IMR-90 (cell line): ENCODE results near the gene FEM1A. TPM values are rescaled to one million over a fixed set of nuclear protein-coding genes. Genes with fewer than 3 reads are reported as not detected.

Experiments
- ATAC-seq: fragments of 200-7000 bp; cut with Tn5 transposase; 2 replicates; pipeline ENCODE4 v1.9.1; 2020; ENCODE audit warnings: low read depth, mild to moderate bottlenecking, moderate library complexity
- BruUV-seq: library from RNA; stranded (reverse); fragments of 400-500 nt; replicated peaks from 2 replicates; lab custom pipeline; 2021; lab: Mats Ljungman, UMichigan
- CTCF ChIA-PET: fragments of 300-600 bp; formaldehyde crosslinking; extraction: SDS; loops from one replicate; lab custom pipeline; 2021; ENCODE audit warnings: antibody characterized with exemption; lab: Yijun Ruan, JAX
- POLR2A ChIA-PET: fragments of 300-600 bp; sonication (Branson Sonifier 250); formaldehyde crosslinking; loops from one replicate; lab custom pipeline; 2022; ENCODE audit warnings: antibody characterized with exemption; ENCODE audit not compliant: unreplicated experiment; lab: Charles Lee
- DNase-seq: peaks from one replicate; pipeline ENCODE4 v3.0.0; 2013
- H2AFZ ChIP-seq: replicated peaks from 2 replicates; pipeline ENCODE3; 2013; ENCODE audit warnings: low read length, mild to moderate bottlenecking; ENCODE audit not compliant: poor library complexity
- H2AK5ac ChIP-seq: 2 replicates; pipeline ENCODE4 v1.6.1; 2013; ENCODE audit warnings: low read depth, low read length, inconsistent platforms
- H2AK9ac ChIP-seq: replicated peaks from 2 replicates; pipeline ENCODE3; 2013; ENCODE audit warnings: mild to moderate bottlenecking, low read depth, low read length, moderate library complexity; ENCODE audit not compliant: poor library complexity
- H2BK120ac ChIP-seq: 2 replicates; pipeline ENCODE4 v1.6.1; 2013; ENCODE audit warnings: low read depth, low read length, inconsistent platforms
- H2BK15ac ChIP-seq: 3 replicates; pipeline ENCODE4 v1.6.1; 2013; ENCODE audit warnings: low read depth, low read length, inconsistent platforms
- H2BK20ac ChIP-seq: 2 replicates; pipeline ENCODE4 v1.6.1; 2013; ENCODE audit warnings: low read depth, mild to moderate bottlenecking, inconsistent platforms, low read length, moderate library complexity
- H2BK5ac ChIP-seq: 2 replicates; pipeline ENCODE4 v1.6.1; 2013; ENCODE audit warnings: mild to moderate bottlenecking, low read depth, low read length, inconsistent platforms; ENCODE audit not compliant: poor library complexity, severe bottlenecking
- H3K14ac ChIP-seq: replicated peaks from 2 replicates; pipeline ENCODE4 v1.6.1; 2013; ENCODE audit warnings: low read depth, low read length, inconsistent platforms
- H3K18ac ChIP-seq: 2 replicates; pipeline ENCODE4 v1.6.1; 2013; ENCODE audit warnings: low read depth, low read length, control low read depth
- H3K23ac ChIP-seq: 2 replicates; pipeline ENCODE4 v1.6.1; 2013; ENCODE audit warnings: low read depth, low read length, inconsistent platforms
- H3K27ac ChIP-seq: 2 replicates; pipeline ENCODE4 v1.5.1; 2013; ENCODE audit warnings: mild to moderate bottlenecking, control low read depth, low read length; ENCODE audit not compliant: insufficient read depth
- H3K27me3 ChIP-seq: 2 replicates; pipeline ENCODE4 v1.6.1; 2013; ENCODE audit warnings: low read length; ENCODE audit not compliant: control insufficient read depth, insufficient read depth
- H3K36me3 ChIP-seq: 2 replicates; pipeline ENCODE4 v1.6.1; 2013; ENCODE audit warnings: low read length, mixed read lengths; ENCODE audit not compliant: control insufficient read depth, insufficient read depth
- H3K4ac ChIP-seq: 2 replicates; pipeline ENCODE4 v1.6.1; 2013; ENCODE audit warnings: low read depth, low read length, inconsistent platforms
- H3K4me1 ChIP-seq: 2 replicates; pipeline ENCODE4 v1.6.1; 2013; ENCODE audit warnings: low read length, mixed read lengths; ENCODE audit not compliant: control insufficient read depth, insufficient read depth
- H3K4me2 ChIP-seq: 2 replicates; pipeline ENCODE4 v1.6.1; 2013; ENCODE audit warnings: low read depth, mild to moderate bottlenecking, control low read depth, low read length, moderate library complexity
- H3K4me3 ChIP-seq: 2 replicates; pipeline ENCODE4 v1.5.1; 2013; ENCODE audit warnings: low read depth, mild to moderate bottlenecking, control low read depth, low read length, moderate library complexity; ENCODE audit not compliant: insufficient read depth
- H3K56ac ChIP-seq: 2 replicates; pipeline ENCODE4 v1.6.1; 2013; ENCODE audit warnings: low read length, inconsistent platforms; ENCODE audit not compliant: insufficient read depth; ENCODE audit errors: extremely low read depth
- H3K79me1 ChIP-seq, 2 experiments: 2 replicates each; pipeline ENCODE4 v1.6.1; 2013; ENCODE audit warnings: low read length in 2 of 2, inconsistent platforms in 1 of 2, low read depth in 1 of 2
- H3K9ac ChIP-seq: 2 replicates; pipeline ENCODE4 v1.6.1; 2013; ENCODE audit warnings: low read depth, low read length, control low read depth
- H3K9me1 ChIP-seq: 2 replicates; pipeline ENCODE4 v1.6.1; 2013; ENCODE audit warnings: low read length, inconsistent platforms; ENCODE audit not compliant: insufficient read depth
- H3K9me3 ChIP-seq: 2 replicates; pipeline ENCODE4 v1.6.1; 2013; ENCODE audit warnings: low read length; ENCODE audit not compliant: control insufficient read depth, insufficient read depth
- H4K20me1 ChIP-seq: 2 replicates; pipeline ENCODE4 v1.6.1; 2013; ENCODE audit warnings: low read length, inconsistent platforms; ENCODE audit not compliant: insufficient read depth
- H4K5ac ChIP-seq: 2 replicates; pipeline ENCODE4 v1.6.1; 2013; ENCODE audit warnings: mild to moderate bottlenecking, low read depth, low read length, control low read depth
- H4K8ac ChIP-seq, 2 experiments: 2 replicates each; pipeline ENCODE4 v1.6.1; 2013; ENCODE audit warnings: low read depth in 2 of 2, low read length in 2 of 2, control low read depth in 1 of 2, inconsistent platforms in 1 of 2
- H4K91ac ChIP-seq: 2 replicates; pipeline ENCODE4 v1.6.1; 2013; ENCODE audit warnings: low read depth, low read length, inconsistent platforms; ENCODE audit not compliant: insufficient read depth
- BHLHE40 ChIP-seq: fragments of 150-350 bp; IDR thresholded peaks from 2 replicates; pipeline ENCODE4 v1.6.1; 2016; ENCODE audit warnings: mild to moderate bottlenecking, low read depth, low read length
- CEBPB ChIP-seq: IDR thresholded peaks from 2 replicates; pipeline ENCODE4 v1.6.1; 2012; ENCODE audit warnings: low read depth, low read length, improper control_type of control experiment
- CHD1 ChIP-seq: IDR thresholded peaks from 2 replicates; pipeline ENCODE4 v1.6.1; 2012; ENCODE audit warnings: low read depth, low read length, improper control_type of control experiment
- ELK1 ChIP-seq: fragments of 150-350 bp; IDR thresholded peaks from 2 replicates; pipeline ENCODE4 v1.6.1; 2016; ENCODE audit warnings: low read depth, mild to moderate bottlenecking, low read length, moderate library complexity, borderline replicate concordance
- FOS ChIP-seq: fragments of 150-350 bp; IDR thresholded peaks from 2 replicates; pipeline ENCODE4 v1.6.1; 2016; ENCODE audit warnings: low read depth, low read length
- MAFK ChIP-seq: IDR thresholded peaks from 2 replicates; pipeline ENCODE4 v1.6.1; 2012; ENCODE audit warnings: low read depth, low read length, improper control_type of control experiment
- MAZ ChIP-seq: IDR thresholded peaks from 2 replicates; pipeline ENCODE4 v1.6.1; 2012; ENCODE audit warnings: low read depth, mild to moderate bottlenecking, low read length, improper control_type of control experiment, moderate library complexity, borderline replicate concordance
- MXI1 ChIP-seq: IDR thresholded peaks from 2 replicates; pipeline ENCODE4 v1.6.1; 2012; ENCODE audit warnings: low read depth, mild to moderate bottlenecking, low read length, moderate library complexity, borderline replicate concordance
- NFE2L2 ChIP-seq: fragments of 150-350 bp; IDR thresholded peaks from 2 replicates; pipeline ENCODE4 v1.6.1; 2016; ENCODE audit warnings: low read depth, mild to moderate bottlenecking, low read length
- POLR2A ChIP-seq: IDR thresholded peaks from 2 replicates; pipeline ENCODE4 v1.6.1; 2012; ENCODE audit warnings: mild to moderate bottlenecking, low read depth, low read length
- RAD21 ChIP-seq: IDR thresholded peaks from 2 replicates; pipeline ENCODE4 v1.6.1; 2012; ENCODE audit warnings: low read length, improper control_type of control experiment
- RCOR1 ChIP-seq: IDR thresholded peaks from 2 replicates; pipeline ENCODE4 v1.6.1; 2012; ENCODE audit warnings: mild to moderate bottlenecking, low read length, improper control_type of control experiment; ENCODE audit not compliant: insufficient replicate concordance
- RFX5 ChIP-seq: IDR thresholded peaks from 2 replicates; pipeline ENCODE4 v1.8.0; 2012; ENCODE audit warnings: low read depth, mild to moderate bottlenecking, low read length, moderate library complexity
- SMC3 ChIP-seq: fragments of 150-350 bp; IDR thresholded peaks from 2 replicates; pipeline ENCODE4 v1.6.1; 2016; ENCODE audit warnings: low read depth, mild to moderate bottlenecking, antibody characterized with exemption, low read length, moderate library complexity
- WGBS, 2 experiments: methylation state at CpG; one replicate each; pipeline versions ENCODE4 v1.1.5 to v1.1.7; 2013; ENCODE audit warnings: missing lambda C conversion rate in 2 of 2; ENCODE audit not compliant: insufficient read length in 1 of 2; ENCODE audit errors: extremely low coverage in 2 of 2; 5-methylcytosine and 5-hydroxymethylcytosine counted together
- dilution Hi-C: fragments of 300-500 bp; cut with HindIII; formaldehyde crosslinking; loops from one replicate; pipeline ENCODE4 v1.14.3; 2018; ENCODE audit warnings: low sequenced_read_pairs; ENCODE audit not compliant: unreplicated experiment
- in situ Hi-C: fragments of 300-500 bp; cut with MboI; formaldehyde crosslinking; loops from 3 replicates; pipeline ENCODE4 v1.14.3; 2019; ENCODE audit warnings: low sequenced_read_pairs, inconsistent platforms, mixed read lengths
- intact Hi-C: fragments of 100-400 bp; cut with micrococcal nuclease; formaldehyde crosslinking; loops from 2 replicates; pipeline ENCODE4 v1.10.0; 2022
- polyA plus RNA-seq, 3 experiments: library from polyadenylated mRNA; depleted of rRNA; stranded (reverse); fragments of >200 nt; gene quantifications; 2 replicates each; pipeline ENCODE4 v1.2.3, GENCODE V29; 2012; ENCODE audit warnings: low replicate concordance in 1 of 3
- total RNA-seq: library from RNA; depleted of rRNA; stranded (reverse); fragments of >200 nt; gene quantifications from 2 replicates; pipeline ENCODE4 v1.2.3, GENCODE V29; 2012
- TF ChIP-seq, protein P1 (sequence below): fragments of 150-350 bp; IDR thresholded peaks from 2 replicates; pipeline ENCODE4 v1.6.1; 2017; ENCODE audit warnings: mild to moderate bottlenecking, antibody characterized with exemption, low read length, low read depth
- TF ChIP-seq, protein P2 (sequence below): conservative IDR thresholded peaks from 2 replicates; pipeline ENCODE4 v1.5.1; 2012; ENCODE audit warnings: mild to moderate bottlenecking, low read depth, low read length, improper control_type of control experiment

Gene FEM1A
- total and polyA plus RNA-seq, 2 of the 4 experiments (the other 2 are of a cell fraction): 5.3 to 8.8 TPM

DNA sequence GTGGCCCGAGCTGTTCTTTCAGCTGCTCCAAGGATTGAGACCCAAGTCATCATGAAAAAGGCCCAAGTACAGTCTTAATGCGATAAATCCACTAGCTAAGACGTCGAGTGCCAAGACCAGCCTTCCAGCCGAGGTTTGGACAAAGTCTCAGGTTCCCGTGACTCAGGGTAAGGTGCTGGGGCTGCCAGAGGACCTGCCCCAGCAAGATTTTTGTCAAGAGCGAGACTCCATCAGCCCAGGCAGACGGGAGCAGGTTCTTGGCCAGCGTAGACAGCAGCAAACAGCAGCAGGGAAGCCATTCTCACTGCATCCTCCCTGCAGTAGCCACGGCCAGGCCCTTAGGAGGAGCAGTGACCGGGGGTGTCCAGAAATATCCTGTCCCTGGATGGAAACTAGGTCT is 3.4 kb downstream of the FEM1A start:
- WGBS, 2 experiments: no CpG with 5 or more reads among the region's 11 CpGs
- Histone ChIP-seq H3K4me2 (no peak overlapping the region), H4K5ac (no peak overlapping the region), H3K18ac (no peak overlapping the region), H4K91ac (no peak overlapping the region), H3K9me1 (0 out of 2 replicates have a peak, but pooled peaks cover 3% of the 10 kb centered on the region), H4K20me1 (peaks cover 6% of the 10 kb centered on the region), H3K4ac (no peak overlapping the region), H3K56ac (no peak overlapping the region), H4K8ac (no peak overlapping the region), H3K9ac (no peak overlapping the region), H2BK5ac (no peak overlapping the region), H3K27me3 (no peaks in the 10 kb centered on the region), H2AK9ac (no peak overlapping the region), H2AFZ (no peak overlapping the region), H2BK20ac (no peak overlapping the region), H2BK120ac (no peak overlapping the region), H3K79me1 (peaks cover 15 to 52% of the 10 kb centered on the region in 2 experiments; a peak in 3 of 4 replicates), H3K27ac (no peak overlapping the region), H2BK15ac (no peak overlapping the region), H3K9me3 (no peaks in the 10 kb centered on the region), H3K4me1 (peaks cover 5% of the 10 kb centered on the region; the same call in 1 of the 2 replicates), H3K14ac (no peak overlapping the region), H3K36me3 (peaks cover 24% of the 10 kb centered on the region), H2AK5ac (no peak overlapping the region), H3K23ac (no peak overlapping the region), H3K4me3 (no peak overlapping the region)
- intact Hi-C loops (no loop called here), dilution Hi-C loops (no loop called here), in situ Hi-C loops (loop anchor here (5.0 kb wide), 1 partner anchor 63 kb away; no protein-coding TSS in a partner anchor)
- TSS peak; percentile 56 for BruUV-seq
- DNase-seq (no peak), ATAC-seq (no peak)
- ChIA-PET CTCF (no interaction called here), POLR2A (no interaction called here)
- TF ChIP-seq POLR2A (no peak), SMC3 (no peak), MAFK (no peak), FOS (no peak), MAZ (no peak), MXI1 (no peak), CHD1 (no peak), NFE2L2 (no peak), RCOR1 (no peak), RAD21 (no peak), ELK1 (no peak), RFX5 (no peak), CEBPB (no peak), BHLHE40 (no peak)
- TF ChIP-seq, protein P1, sequence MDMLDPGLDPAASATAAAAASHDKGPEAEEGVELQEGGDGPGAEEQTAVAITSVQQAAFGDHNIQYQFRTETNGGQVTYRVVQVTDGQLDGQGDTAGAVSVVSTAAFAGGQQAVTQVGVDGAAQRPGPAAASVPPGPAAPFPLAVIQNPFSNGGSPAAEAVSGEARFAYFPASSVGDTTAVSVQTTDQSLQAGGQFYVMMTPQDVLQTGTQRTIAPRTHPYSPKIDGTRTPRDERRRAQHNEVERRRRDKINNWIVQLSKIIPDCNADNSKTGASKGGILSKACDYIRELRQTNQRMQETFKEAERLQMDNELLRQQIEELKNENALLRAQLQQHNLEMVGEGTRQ: no peak
- TF ChIP-seq, protein P2, sequence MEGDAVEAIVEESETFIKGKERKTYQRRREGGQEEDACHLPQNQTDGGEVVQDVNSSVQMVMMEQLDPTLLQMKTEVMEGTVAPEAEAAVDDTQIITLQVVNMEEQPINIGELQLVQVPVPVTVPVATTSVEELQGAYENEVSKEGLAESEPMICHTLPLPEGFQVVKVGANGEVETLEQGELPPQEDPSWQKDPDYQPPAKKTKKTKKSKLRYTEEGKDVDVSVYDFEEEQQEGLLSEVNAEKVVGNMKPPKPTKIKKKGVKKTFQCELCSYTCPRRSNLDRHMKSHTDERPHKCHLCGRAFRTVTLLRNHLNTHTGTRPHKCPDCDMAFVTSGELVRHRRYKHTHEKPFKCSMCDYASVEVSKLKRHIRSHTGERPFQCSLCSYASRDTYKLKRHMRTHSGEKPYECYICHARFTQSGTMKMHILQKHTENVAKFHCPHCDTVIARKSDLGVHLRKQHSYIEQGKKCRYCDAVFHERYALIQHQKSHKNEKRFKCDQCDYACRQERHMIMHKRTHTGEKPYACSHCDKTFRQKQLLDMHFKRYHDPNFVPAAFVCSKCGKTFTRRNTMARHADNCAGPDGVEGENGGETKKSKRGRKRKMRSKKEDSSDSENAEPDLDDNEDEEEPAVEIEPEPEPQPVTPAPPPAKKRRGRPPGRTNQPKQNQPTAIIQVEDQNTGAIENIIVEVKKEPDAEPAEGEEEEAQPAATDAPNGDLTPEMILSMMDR: no peak
